Hepatocyte (in vitro differentiated cells): ENCODE data around the gene NDUFS7.

Experiments
- EZH2 ChIP-seq: fragments of 200-600 bp; sonication (generic); IDR thresholded peaks from 2 replicates; pipeline ENCODE4 v1.6.1; 2016; ENCODE audit warnings: antibody characterized with exemption, mild to moderate bottlenecking, borderline replicate concordance
- TF ChIP-seq, protein P1 (sequence below): fragments of 200-600 bp; sonication (generic); IDR thresholded peaks from 2 replicates; pipeline ENCODE4 v1.5.1; 2016; ENCODE audit warnings: antibody characterized with exemption, mild to moderate bottlenecking; ENCODE audit not compliant: poor library complexity

DNA sequence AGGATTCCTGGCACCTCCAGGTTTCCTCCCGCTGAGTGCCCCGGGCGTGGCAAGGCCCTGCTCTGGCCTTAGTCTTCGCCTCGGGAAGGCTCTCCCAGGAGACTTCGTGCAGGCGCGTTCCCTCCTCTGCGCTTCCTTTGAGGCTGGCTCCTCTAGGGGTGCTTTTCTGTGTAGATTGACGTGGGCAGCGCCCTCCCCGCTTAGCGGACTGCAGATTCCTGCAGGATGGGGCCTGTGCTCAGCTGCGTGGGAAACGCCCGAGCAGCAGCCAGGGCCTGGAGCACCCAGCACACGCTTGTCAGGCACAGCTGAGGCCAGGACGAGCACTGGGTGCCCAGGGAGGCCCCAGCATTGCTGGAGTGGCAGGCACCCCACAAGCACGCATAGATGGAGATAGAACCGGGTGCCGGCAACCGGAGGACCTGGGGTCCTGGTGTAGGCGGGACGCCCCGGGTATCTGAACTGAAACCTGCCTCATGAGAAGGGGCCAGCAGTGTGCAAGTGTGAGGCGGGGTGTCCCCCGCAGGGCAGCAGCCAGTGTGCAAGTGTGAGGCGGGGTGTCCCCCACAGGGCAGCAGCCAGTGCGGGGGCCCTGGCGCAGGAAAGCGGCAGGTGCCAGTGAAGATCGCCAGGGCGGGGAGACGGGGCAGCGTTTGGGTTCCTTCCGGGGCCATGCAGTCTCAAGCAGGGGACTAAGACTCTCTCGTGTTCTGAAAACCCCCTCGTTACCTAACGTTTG is 3.4 kb downstream of the NDUFS7 start:
- TF ChIP-seq, protein P1, sequence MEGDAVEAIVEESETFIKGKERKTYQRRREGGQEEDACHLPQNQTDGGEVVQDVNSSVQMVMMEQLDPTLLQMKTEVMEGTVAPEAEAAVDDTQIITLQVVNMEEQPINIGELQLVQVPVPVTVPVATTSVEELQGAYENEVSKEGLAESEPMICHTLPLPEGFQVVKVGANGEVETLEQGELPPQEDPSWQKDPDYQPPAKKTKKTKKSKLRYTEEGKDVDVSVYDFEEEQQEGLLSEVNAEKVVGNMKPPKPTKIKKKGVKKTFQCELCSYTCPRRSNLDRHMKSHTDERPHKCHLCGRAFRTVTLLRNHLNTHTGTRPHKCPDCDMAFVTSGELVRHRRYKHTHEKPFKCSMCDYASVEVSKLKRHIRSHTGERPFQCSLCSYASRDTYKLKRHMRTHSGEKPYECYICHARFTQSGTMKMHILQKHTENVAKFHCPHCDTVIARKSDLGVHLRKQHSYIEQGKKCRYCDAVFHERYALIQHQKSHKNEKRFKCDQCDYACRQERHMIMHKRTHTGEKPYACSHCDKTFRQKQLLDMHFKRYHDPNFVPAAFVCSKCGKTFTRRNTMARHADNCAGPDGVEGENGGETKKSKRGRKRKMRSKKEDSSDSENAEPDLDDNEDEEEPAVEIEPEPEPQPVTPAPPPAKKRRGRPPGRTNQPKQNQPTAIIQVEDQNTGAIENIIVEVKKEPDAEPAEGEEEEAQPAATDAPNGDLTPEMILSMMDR = no peak
- no peak for TF ChIP-seq EZH2
